GM19193 (cell line): ENCODE results near the gene ANO3.

Experiments
- POLR2A ChIP-seq: IDR thresholded peaks from 4 replicates; pipeline ENCODE4 v1.6.1; 2011; ENCODE audit not compliant: insufficient read depth, insufficient read length; ENCODE audit errors: extremely low read depth

ANO3 gene

DNA sequence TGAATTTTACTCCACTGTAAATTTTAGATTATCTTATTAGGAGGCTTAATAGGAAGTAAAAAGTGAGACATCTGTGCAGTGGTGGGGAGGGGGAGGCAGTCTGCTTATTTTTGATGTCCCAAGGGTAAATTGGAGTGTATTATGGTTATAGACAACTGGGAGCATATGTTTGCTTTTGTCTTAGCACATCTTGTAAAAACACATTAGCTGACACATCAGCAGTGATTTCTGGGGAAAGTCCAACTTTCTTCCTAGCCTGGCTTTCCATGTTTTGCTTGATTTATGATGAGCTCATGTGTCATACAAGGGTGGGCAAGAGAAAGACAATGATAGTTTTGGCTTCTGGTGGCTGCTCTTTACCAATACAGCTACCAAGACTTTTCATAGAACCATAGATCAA, 4.0 kb downstream of the ANO3 start:
- no peak for TF ChIP-seq POLR2A

DNA sequence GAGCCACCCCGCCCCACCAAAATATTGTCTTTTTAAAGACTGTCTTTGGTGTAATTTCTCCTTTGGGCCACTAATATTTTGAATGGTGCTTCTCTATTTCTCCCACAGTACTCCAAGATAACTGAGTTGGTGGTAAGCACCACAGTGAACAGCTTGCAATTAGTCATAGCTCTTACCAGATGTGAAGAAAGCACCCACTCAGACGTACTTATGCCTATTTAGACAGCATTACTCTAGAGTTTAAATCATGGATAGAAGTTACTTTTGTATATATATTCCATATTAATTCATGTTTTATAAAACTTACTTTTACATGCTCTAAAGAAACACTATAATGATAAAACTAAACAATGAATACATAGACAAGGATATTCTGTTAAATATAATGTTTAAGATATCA, 12.7 kb downstream of the ANO3 start:
- TF ChIP-seq POLR2A = no peak

GRCh38 chr11:26348776-26349175, 16.8 kb downstream of the ANO3 start:
- TF ChIP-seq POLR2A = no peak

DNA sequence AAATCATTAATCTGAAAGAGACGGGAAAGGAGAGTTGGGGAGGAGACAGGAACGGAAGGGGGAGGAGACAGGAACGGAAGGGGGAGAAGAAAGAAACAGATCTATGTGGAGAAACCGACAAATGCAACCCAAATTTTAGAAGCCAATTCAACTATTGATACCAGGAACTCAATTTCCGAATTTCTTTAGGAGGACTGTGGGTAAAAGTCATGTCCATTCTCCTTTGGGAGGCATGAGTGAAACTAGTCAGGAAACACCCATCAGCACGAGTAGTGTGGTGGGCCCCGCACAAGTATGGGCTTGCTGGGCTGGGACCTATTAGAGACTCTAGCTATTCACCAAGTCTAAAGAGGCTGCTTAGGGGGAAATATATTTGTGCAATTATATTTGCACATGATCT, 18.1 kb downstream of the ANO3 start:
- no peak for TF ChIP-seq POLR2A

DNA sequence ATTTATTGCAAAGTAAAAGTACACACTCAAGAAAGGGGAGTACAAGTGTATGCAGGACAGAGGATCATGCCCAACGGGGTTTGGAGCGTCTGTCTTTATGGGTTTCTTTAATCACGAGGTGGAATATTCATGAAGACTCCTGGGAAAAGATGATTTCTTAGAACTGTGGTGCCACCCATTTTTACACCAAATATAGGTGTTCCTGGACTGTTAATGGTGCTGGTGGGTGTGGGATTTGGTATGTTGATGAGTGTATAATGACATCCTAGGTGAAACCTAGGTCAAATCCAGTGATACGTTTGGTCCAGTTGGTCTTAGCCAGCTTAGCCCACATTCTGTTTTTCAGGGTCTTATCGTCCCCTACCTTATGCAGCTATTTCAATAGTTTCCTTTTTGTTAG, 21.1 kb downstream of the ANO3 start:
- TF ChIP-seq POLR2A = no peak

DNA sequence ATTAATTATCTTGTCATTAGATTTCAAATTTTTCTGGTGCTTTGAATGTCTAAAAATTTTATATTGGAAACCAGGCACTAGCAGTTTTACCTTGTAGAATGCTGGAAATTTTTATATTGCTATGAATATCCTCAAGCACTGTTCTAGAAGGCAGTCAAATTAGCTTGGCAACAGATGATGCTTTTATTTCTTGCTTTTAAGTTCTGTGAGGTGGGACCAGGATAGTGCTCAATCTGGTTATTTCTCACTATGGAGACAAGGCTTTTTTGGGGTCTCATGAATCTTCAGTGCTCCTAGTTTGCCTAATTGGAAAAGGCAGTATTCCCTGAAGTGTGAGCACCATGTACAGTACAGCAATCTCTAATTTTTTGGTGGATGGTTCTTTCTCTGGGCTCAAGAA, 27.1 kb downstream of the ANO3 start:
- TF ChIP-seq POLR2A = no peak

GRCh38 chr11:26365284-26365683, 33.4 kb downstream of the ANO3 start:
- TF ChIP-seq POLR2A = no peak

DNA sequence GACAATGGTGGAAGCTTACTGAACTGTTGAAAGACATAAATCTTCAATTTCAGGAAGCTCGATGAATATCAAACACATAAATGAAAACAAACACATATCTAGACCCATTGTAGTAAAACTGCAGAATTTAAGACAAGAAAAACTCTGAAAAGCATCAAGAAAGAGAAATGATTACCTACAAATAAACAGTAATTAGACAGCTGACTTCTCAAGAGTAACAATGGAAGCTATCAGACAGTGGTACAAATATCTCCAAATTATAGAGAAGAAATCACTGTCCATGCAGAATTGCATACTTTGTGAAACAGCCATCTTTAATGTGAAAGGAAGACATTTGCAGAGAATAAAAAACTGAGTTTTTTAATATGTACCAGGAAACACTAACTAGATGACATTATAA, 45.7 kb downstream of the ANO3 start:
- no peak for TF ChIP-seq POLR2A

DNA sequence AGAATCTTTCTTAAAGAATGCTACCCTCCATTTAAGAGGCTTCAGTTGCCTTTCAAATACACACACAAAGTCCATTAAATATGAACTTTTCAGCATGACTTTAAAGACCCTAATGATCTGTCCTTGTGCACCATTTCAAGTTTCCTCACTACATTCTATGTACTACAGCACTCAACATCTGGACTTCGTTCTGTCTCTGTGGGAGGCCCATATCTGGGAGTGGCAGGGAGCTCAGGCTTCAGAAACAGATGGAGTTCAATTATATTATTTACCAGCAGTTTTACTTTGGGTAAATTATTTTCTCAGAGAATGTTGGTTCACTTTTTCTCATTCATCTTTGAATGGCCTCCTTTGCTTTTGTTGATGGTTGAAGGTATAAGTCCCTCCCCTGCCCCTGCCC, 67.4 kb downstream of the ANO3 start:
- TF ChIP-seq POLR2A = no peak

- TF ChIP-seq POLR2A = no peak
Observed at GRCh38 chr11:26410706-26411366, 78.9 kb downstream of the ANO3 start.

- TF ChIP-seq POLR2A = no peak
Observed at GRCh38 chr11:26412955-26413354, 81.0 kb downstream of the ANO3 start.

DNA sequence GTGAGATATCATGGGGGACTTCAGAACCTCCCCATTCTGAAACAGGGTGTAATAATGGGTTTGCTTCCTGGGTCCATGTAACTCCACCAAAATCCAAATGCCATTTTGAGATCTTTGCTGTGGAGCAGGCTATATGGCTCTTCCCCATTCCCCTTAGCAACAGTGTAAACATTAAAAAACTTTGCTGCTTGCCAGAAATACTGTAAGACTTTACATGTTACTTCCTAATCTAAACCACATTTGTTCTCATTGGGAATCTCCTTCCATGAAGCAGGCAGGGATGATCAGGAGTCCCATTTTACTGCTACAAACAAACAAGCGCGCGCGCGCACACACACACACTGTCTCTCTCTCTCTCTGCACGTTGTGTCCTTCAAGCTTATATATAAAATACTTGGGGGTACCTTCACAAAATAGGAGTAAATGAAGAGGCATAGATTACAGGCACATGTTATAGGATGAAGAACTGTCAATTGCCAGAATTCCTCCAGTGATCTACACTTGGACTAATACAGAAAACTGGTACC, 86.5 kb downstream of the ANO3 start:
- no peak for TF ChIP-seq POLR2A

GRCh38 chr11:26420331-26420730, 88.4 kb downstream of the ANO3 start:
- TF ChIP-seq POLR2A = no peak

- no peak for TF ChIP-seq POLR2A
Observed at GRCh38 chr11:26424255-26424654, 92.3 kb downstream of the ANO3 start.

- no peak for TF ChIP-seq POLR2A
Observed at GRCh38 chr11:26439854-26440253, 107.9 kb downstream of the ANO3 start.

DNA sequence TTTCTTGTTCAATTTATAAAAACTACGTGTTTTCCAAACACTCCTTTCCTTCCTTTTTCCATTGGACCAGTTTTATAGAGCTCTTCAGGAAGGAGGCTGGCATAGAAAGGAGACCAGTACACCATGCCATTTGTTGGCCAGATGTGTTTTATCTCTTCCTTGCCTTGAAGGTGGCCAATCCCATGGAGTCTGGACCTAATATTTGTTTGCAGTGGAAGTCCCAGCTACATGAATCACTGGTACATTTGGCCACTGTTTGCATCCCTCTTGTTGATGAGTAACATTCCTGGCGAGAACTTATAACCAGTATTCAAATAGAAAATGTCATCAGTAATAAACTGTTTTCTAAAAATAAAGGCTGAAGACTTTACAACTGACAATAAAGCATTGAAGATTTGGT, 110.2 kb downstream of the ANO3 start:
- no peak for TF ChIP-seq POLR2A

DNA sequence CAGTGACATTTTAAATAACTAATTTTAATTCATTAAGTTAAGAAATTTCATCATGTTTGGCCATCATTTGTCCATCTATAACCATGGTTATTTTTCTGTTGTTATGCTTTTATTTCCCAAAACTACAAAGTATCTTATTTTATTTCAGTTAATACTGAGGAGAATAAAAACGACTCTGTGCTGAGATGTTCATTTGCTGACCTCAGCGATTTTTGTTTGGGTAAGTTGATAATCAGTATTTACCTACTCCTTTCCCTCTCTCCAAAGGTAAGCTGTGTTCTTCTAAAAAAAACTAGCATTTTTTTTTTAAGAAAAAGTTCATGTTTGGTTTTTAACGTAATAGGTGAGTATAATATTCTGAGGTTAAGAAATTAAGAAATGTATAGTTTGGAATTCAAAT, 111.7 kb downstream of the ANO3 start:
- TF ChIP-seq POLR2A = no peak
